Measurements from ENCODE around the gene RSPO3.
"Not testable (repeated sequence)": the region's sequence is repeated elsewhere in the genome, so short reads cannot be mapped to it uniquely, and the experiment has no call there.

The RSPO3 gene

GRCh38 chr6:127221201-127221600 is 102.7 kb downstream of the RSPO3 start:
- Histone ChIP-seq H3K27me3 (ENCODE audit: insufficient read depth, poor library complexity, severe bottlenecking) (peaks cover 2% of the 10 kb centered on the region), H3K27ac (ENCODE audit: poor library complexity, severe bottlenecking) (no peak overlapping the region), H3K4me1 (ENCODE audit: insufficient read depth, poor library complexity, severe bottlenecking) (no peaks in the 10 kb centered on the region), H3K4me3 (ENCODE audit: severe bottlenecking) (no peak overlapping the region), H3K9me3 (ENCODE audit: severe bottlenecking) (no peaks in the 10 kb centered on the region), H3K36me3 (ENCODE audit: low read depth) (no peaks in the 10 kb centered on the region)
- ATAC-seq (ENCODE audit: low read depth) (no peak), DNase-seq (ENCODE audit: low spot score) (no peak)
- no peak for TF ChIP-seq CTCF (IDR thresholded peaks at IDR 0.05; ENCODE audit: poor library complexity, severe bottlenecking)

DNA sequence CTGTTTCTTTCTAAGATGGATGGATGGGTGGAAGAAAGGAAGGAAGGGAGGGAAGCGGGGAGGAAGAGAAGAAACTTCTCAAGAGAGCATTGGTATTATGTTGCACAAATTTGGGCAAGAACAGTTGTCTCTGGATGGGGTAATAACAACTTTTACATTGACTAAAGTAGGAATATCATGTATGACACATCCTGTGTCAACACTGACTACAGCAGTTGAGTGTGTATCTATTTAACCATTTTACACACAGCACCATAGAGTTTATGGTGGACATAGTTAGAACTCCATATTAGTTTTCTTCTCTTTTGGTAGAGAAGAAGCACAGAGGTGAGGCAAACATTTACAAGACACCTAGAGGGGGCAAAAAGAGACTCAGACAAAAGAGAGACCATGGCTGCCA is 103.9 kb downstream of the RSPO3 start:
- no peak for TF ChIP-seq CTCF (IDR thresholded peaks at IDR 0.05; ENCODE audit: poor library complexity, severe bottlenecking)
- Histone ChIP-seq H3K27me3 (ENCODE audit: insufficient read depth, poor library complexity, severe bottlenecking) (no peaks in the 10 kb centered on the region), H3K9me3 (ENCODE audit: severe bottlenecking) (no peaks in the 10 kb centered on the region), H3K36me3 (ENCODE audit: low read depth) (no peaks in the 10 kb centered on the region), H3K4me3 (ENCODE audit: severe bottlenecking) (no peak overlapping the region), H3K4me1 (ENCODE audit: insufficient read depth, poor library complexity, severe bottlenecking) (no peaks in the 10 kb centered on the region), H3K27ac (ENCODE audit: poor library complexity, severe bottlenecking) (no peak overlapping the region)
- ATAC-seq (ENCODE audit: low read depth) (no peak), DNase-seq (ENCODE audit: low spot score) (no peak)

DNA sequence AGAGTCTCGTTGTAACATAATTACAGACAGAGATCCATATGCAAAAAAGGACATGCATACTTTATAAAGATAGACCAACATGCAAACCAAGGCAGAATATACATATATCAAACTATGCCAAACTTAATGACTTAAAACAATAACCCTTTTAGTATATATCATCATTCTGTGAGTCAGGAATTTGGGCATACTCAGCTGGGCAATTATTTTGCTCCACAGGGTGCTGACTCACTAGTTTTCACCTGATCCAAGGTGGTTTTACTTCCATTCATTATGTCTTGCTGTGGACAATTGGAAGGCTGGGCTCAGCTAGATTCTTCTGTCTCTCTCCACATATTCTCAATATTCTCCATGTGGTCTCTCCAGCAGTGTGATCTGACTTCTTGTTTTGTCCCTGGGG is 107.0 kb downstream of the RSPO3 start:
- TF ChIP-seq CTCF (IDR thresholded peaks at IDR 0.05; ENCODE audit: poor library complexity, severe bottlenecking), result no peak

GRCh38 chr6:127233819-127234218 is 115.3 kb downstream of the RSPO3 start:
- H3K4me1 ChIP-seq (ENCODE audit: insufficient read depth, poor library complexity, severe bottlenecking); H3K27me3 ChIP-seq (ENCODE audit: insufficient read depth, poor library complexity, severe bottlenecking); H3K4me3 ChIP-seq (ENCODE audit: severe bottlenecking); H3K9me3 ChIP-seq (ENCODE audit: severe bottlenecking); H3K36me3 ChIP-seq (ENCODE audit: low read depth); ATAC-seq (ENCODE audit: low read depth); DNase-seq (ENCODE audit: low spot score); H3K27ac ChIP-seq (ENCODE audit: poor library complexity, severe bottlenecking): not testable (repeated sequence)

More for the DNA sequence above, 107.0 kb downstream of the RSPO3 start:
- DNase-seq (ENCODE audit: low spot score), result no peak
- no peak for ATAC-seq (ENCODE audit: low read depth)
- Histone ChIP-seq H3K27ac (ENCODE audit: poor library complexity, severe bottlenecking) (no peak overlapping the region), H3K4me3 (ENCODE audit: severe bottlenecking) (no peak overlapping the region), H3K9me3 (ENCODE audit: severe bottlenecking) (no peaks in the 10 kb centered on the region), H3K27me3 (ENCODE audit: insufficient read depth, poor library complexity, severe bottlenecking) (no peaks in the 10 kb centered on the region), H3K36me3 (ENCODE audit: low read depth) (no peaks in the 10 kb centered on the region), H3K4me1 (ENCODE audit: insufficient read depth, poor library complexity, severe bottlenecking) (no peaks in the 10 kb centered on the region)

- ATAC-seq (ENCODE audit: low read depth), result no peak
- no peaks in the 10 kb centered on the region for H3K4me1 ChIP-seq (ENCODE audit: insufficient read depth, poor library complexity, severe bottlenecking)
- TF ChIP-seq CTCF (IDR thresholded peaks at IDR 0.05; ENCODE audit: poor library complexity, severe bottlenecking), result no peak
Observed at GRCh38 chr6:127243501-127243900, 125.0 kb downstream of the RSPO3 start.

More at GRCh38 chr6:127243501-127243900, 125.0 kb downstream of the RSPO3 start:
- Histone ChIP-seq H3K27ac (ENCODE audit: poor library complexity, severe bottlenecking) (no peak overlapping the region), H3K4me3 (ENCODE audit: severe bottlenecking) (no peak overlapping the region), H3K9me3 (ENCODE audit: severe bottlenecking) (no peaks in the 10 kb centered on the region), H3K27me3 (ENCODE audit: insufficient read depth, poor library complexity, severe bottlenecking) (no peaks in the 10 kb centered on the region), H3K36me3 (ENCODE audit: low read depth) (no peaks in the 10 kb centered on the region)
- DNase-seq (ENCODE audit: low spot score), result no peak
